ENCODE data around the gene RAI1.
A peak's percentile ranks its signal among the peaks of the same experiment; 100 is the strongest.

The RAI1 gene

DNA sequence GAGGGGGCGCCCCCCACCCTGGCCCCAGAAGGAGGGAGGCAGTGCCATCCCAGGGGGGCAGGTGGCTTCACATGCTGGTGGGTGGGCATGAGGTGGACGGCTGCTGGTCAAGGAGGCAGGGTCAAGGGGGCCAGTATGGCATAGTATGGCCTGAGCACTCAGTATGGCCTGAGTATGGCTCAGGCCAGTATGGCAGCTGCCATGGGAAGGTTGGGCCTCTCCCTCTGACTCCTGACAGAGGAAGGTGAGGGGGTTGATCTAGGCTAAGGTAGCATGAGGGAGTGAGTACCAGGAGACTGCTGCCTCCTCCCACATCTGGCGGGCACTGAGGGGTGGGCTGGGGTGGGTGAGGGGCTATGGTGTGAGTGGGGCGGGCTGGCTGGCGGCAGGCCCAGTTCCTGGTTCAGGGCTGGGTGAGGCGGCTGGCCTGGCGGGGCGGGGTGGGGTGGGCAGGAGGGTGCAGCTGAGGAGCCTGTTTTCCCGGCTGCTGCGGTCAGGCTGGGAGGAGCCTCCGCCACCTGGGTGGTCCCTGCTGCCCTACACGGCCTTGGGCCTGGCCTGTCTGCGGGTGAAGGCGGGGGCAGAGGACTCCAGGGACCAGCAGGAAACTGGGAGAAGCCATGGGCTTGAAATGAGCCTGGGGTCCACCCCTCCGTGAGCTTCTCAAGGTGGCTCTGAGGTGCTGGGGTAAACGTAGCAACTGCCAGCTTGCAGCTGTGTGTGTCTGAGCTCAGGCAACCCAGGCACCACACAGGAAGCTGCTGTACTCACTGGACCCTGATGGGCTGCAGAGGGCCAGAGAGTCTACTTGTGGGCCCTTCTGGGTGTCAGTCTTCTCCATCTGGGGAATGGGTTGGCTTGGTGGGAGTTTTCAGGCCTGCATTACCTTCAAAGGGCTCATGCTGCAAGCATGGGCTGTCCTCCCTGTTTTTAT, 57.0 kb downstream of the RAI1 start:
- no peak for DNase-seq

DNA sequence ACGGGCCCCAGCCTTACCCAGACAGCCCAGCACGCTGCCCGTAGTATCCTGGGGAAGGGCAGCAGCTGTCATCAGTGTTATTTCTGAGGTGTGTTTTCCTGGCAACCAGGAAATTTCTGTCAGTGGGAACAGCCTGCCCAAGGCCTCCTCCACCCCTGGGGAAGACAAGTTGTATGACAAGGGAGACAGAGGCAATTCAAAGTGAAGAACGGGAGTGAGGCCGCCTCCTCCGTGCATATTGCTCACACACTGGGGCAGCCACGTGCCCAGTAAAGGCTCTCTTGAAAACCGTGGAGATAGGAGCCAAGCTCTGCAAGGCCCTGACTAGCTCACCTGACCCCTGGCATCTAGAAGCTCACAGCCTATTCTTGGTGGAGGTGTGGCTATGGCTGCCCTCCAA, 57.6 kb downstream of the RAI1 start:
- no peak for DNase-seq

- DNase-seq, result no peak
Observed at GRCh38 chr17:17739388-17740066, 58.3 kb downstream of the RAI1 start.

GRCh38 chr17:17740615-17741348, 59.5 kb downstream of the RAI1 start:
- no peak for DNase-seq

DNA sequence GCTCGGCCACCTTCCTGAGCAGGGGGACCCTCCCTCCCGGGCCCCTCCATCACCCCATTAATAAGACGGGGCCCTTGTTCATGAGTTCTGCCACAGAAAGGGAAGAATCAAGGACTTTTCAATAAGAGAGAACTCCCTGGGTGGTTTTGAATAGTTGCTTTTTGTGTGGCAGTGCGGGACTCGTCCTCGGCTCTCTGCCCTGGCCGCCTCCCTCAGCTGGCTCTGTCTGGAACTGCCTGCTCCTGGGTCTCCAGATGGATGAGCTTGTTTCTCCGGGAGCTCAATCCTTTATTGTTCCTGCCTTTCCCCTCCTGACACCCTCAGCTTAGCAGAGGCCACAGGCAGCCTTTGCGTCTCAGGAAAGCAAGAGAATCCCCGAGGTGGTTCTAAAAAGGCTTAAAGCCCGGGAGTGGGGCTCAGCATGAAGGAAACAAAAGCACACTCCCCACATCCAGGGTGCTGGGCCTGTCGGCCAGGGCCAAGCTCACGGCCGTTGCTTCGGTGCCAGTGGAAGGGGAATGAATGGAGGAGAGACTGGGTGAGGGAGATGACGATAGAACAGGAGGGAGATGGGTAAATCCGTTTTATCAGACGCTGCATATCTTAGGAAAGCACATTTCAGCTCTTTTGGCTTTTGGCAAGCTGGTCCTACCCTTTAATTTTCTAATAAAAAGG, 60.2 kb downstream of the RAI1 start:
- peak; percentile 72 for DNase-seq

- no peak for DNase-seq
Observed at GRCh38 chr17:17742133-17742621, 60.9 kb downstream of the RAI1 start.

GRCh38 chr17:17742688-17743390, 61.6 kb downstream of the RAI1 start:
- no peak for DNase-seq

GRCh38 chr17:17743391-17744112, 62.3 kb downstream of the RAI1 start:
- DNase-seq, result no peak

DNA sequence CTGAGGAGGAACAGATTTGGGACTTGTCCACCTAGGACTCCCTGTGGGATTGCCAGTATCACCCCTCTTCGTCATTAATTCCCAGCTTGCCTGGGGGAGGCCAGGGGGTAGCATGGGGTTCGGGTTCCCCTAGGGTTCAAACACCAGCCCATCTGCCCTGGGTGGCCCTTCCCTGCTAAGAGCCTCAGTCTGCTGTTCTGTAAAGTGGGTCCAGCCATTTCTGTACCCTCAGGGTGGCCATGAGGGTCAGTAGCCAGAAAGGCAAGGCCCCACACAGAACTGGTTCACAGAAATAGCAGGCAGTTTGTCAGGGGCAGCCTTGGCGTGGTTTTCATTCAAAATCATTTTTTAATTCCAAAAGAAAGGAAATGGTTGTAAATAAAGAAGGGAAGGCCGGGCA, 62.9 kb downstream of the RAI1 start:
- DNase-seq, result no peak

- DNase-seq, result peak; percentile 84
Observed at GRCh38 chr17:17745476-17746455, 64.5 kb downstream of the RAI1 start.

- no peak for DNase-seq
Observed at GRCh38 chr17:17748179-17748578, 66.9 kb downstream of the RAI1 start.

DNA sequence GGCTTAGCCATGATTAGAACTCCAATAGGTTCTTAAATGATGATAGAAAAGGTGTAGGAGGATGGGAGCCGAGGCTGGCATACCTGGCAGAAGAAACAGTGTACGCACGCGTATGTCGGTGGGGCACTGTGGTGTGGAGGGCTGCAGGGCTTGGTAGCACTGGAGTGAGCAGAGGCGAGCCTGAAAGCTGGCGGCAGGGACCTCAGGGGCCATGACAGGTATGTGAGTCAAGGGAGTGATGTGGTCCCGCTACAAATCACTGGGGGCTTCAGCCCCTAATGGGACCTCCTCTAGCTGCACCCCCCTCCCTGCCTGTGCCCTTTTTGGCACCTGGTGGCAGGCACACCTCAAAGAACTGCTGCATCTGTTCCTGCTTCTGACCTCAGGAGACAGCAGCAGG, 67.3 kb downstream of the RAI1 start:
- DNase-seq, result no peak

DNA sequence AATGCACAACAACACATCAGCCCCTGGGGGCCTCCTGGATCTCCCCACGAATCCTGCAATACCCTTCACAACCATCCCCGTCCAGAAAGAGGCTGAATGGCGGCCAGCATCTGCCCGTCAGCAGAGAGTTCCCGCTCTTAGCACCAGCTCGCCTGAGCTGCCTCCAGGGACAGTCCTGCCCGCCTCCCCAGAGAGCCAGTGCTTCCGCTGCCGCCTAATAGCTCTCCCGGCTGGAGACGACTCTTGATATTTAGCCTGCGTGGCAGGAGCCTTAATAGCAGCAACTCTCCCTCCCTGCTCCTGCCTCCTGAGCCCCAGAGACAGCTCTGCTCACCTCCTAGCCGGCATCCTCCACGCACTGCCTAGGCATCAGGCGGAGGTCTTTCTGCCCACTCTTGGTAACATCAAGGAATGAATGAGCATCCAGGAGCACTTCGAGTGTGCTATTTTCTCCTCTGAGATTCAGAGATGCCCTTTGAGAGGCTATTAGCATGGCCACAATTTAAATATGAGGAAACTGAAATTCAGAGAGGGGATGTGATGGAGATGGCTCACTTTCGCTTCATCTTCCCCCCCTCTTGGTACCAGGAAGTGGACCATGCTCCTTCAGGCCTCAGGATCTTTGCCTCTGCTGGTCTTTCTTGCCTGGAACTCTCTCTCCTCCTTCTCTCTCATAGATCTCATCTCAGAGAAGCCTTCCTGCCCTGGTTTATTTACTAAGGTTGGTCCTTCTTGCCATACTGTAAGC, 67.9 kb downstream of the RAI1 start:
- peak; percentile 35 for DNase-seq

DNA sequence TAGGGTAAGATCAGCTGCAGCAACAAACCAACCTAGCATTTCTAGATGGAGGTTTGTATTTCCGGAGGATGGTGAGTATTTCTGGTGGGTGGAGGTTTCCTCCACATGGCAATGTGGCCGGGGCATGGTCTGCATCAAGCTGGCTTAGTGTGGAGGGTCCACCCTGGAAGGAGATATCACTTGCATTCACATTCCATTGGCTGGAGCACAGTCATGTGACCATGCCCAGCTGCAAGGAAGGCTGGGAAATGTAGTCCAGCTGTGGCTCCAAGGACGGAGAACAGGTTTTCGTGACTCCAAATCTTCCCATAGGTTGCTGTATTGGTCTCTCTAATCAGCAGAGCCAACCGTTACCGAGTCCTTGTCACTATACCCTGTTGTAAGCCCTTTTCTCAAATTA, 68.7 kb downstream of the RAI1 start:
- peak; percentile 41 for DNase-seq

DNA sequence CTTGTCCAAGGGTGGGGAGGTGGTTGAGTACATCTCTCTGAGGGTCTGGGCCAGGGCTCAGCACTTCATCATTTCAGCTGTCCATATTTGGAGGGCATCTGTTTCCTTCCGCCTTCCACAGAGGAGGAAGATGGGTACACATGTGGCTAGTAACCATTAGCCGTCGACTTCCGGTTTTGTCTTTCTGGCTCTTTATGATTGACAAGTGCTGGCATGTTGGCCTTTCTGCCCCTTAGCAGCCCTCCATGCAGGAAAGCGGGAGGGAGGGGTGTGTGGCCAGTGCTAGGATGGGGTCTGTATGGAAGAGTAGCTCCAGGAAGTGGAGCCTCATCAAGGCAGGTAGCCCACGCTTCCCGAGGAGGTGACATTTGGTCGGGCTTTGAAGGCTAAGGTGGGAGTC, 69.6 kb downstream of the RAI1 start:
- DNase-seq, result no peak

- DNase-seq, result no peak
Observed at GRCh38 chr17:17751489-17752088, 70.3 kb downstream of the RAI1 start.

DNA sequence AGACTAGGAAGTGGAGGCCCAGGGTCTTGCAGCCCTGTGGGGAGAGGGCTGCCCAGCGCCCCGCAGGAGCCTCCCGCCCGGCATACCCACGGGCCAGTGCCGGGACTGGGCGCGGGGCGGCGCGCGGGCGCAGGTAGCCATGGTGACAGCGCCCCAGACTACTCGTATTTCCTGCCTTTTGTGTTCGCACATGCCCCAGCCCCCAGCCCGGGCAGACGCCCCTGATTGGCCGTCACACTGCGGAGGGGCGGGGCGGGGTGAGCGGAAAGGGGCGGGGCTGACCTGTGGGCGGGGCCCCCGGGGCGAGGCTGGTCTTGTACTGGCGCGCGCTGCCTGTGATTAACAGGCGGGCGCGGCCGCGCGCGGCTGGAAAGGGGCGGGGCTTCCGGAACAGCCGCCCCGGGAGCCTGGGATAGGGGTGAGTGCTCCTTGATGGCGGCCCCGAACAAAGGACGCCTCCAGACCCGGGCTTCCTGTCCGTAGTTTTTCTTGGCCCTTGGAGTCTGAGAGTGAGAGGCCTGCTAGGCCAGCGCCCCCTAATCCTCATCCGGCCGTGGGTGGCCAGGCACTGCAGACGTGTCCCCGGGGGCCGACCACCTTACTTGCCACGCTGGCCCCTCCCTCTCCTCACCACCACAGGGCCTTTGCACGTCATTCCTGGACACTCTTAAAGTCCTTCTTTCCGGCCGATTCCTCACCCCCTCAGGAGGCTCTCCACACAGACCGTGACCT, 71.0 kb downstream of the RAI1 start:
- DNase-seq, result peak; percentile 28

- DNase-seq, result no peak
Observed at GRCh38 chr17:17752821-17753321, 71.6 kb downstream of the RAI1 start.

Data from NCI-H1694 treated with DMSO at 0.1 percent for 48 hours (cell line).